HepG2 (cell line): ENCODE results near the gene SNX24. TPM values are rescaled to one million over a fixed set of nuclear protein-coding genes. Genes with fewer than 3 reads are reported as not detected.

Experiments used
- ATAC-seq: fragments of 200-7000 bp; cut with Tn5 transposase; 3 replicates; pipeline ENCODE4 v1.9.1; 2020; ENCODE audit warnings: mild to moderate bottlenecking, moderate library complexity
- BruUV-seq: library from RNA; stranded (reverse); fragments of 400-500 nt; replicated peaks from 2 replicates; lab custom pipeline; 2021; lab: Mats Ljungman, UMichigan
- CTCF ChIA-PET: fragments of 300-600 bp; formaldehyde crosslinking; extraction: SDS; loops from one replicate; lab custom pipeline; 2021; ENCODE audit warnings: low total read pairs, inconsistent platforms, low intra/inter-chr PET ratio; lab: Yijun Ruan, JAX
- POLR2A ChIA-PET: fragments of 350-600 bp; sonication (Branson Sonifier 250); formaldehyde crosslinking; loops from one replicate; lab custom pipeline; 2020; ENCODE audit warnings: antibody characterized with exemption, inconsistent platforms; lab: Yijun Ruan, JAX
- DNase-seq: peaks from one replicate; pipeline ENCODE4 v3.0.0-alpha.2; 2015; ENCODE audit warnings: low spot score
- FAIRE-seq: peaks from 3 replicates; lab custom pipeline; 2011; peaks lifted over from hg19 to GRCh38; lab: Jason Lieb, UNC
- H2AFZ ChIP-seq: one replicate; pipeline ENCODE4 v1.6.1; 2011; ENCODE audit warnings: low read length, inconsistent platforms
- H3K27ac ChIP-seq: fragments of 300-600 bp; 3 replicates; pipeline ENCODE4 v1.8.0; 2011; ENCODE audit warnings: mixed run types, mild to moderate bottlenecking, mixed read lengths, low read length, inconsistent platforms; ENCODE audit not compliant: insufficient read depth; ENCODE audit errors: extremely low read length
- H3K27me3 ChIP-seq, 2 experiments: fragments of 200-600 bp in 1 of 2; 2 replicates in 1 of 2; 3 replicates in 1 of 2; pipeline versions ENCODE4 v1.6.0 to v1.8.0; 2011; ENCODE audit warnings: low read length in 2 of 2, mild to moderate bottlenecking in 2 of 2, moderate library complexity in 2 of 2, inconsistent platforms in 1 of 2; ENCODE audit not compliant: insufficient read depth in 2 of 2, control insufficient read depth in 1 of 2
- H3K36me3 ChIP-seq, 2 experiments: fragments of 200-600 bp in 1 of 2; replicated peaks in 1 of 2; 2 replicates in 1 of 2; 3 replicates in 1 of 2; pipeline versions ENCODE4 v1.5.1 to v1.8.0; 2011; ENCODE audit warnings: low read length in 2 of 2, inconsistent platforms in 1 of 2; ENCODE audit not compliant: insufficient read depth in 2 of 2, control insufficient read depth in 1 of 2
- H3K4me1 ChIP-seq: 2 replicates; pipeline ENCODE4 v1.5.1; 2012; ENCODE audit warnings: low read length, inconsistent platforms; ENCODE audit not compliant: insufficient read depth
- H3K4me2 ChIP-seq: 2 replicates; pipeline ENCODE4 v1.6.0; 2011; ENCODE audit warnings: low read depth, low read length, inconsistent platforms
- H3K4me3 ChIP-seq, 3 experiments: fragments of 200-600 bp in 1 of 3; sonication (generic), shearing (Covaris generic) in 1 of 3; replicated peaks in 1 of 3; 2 replicates each; pipeline ENCODE4 v1.5.1; 2011 to 2016; ENCODE audit warnings: low read length in 3 of 3, inconsistent platforms in 2 of 3, low read depth in 2 of 3, mild to moderate bottlenecking in 2 of 3, control low read depth in 1 of 3, mixed read lengths in 1 of 3; ENCODE audit not compliant: insufficient read depth in 1 of 3
- H3K79me2 ChIP-seq: one replicate; pipeline ENCODE4 v1.6.1; 2011; ENCODE audit warnings: low read length, inconsistent platforms; ENCODE audit not compliant: insufficient read depth
- H3K9ac ChIP-seq: 2 replicates; pipeline ENCODE4 v1.6.0; 2011; ENCODE audit warnings: mild to moderate bottlenecking, low read depth, low read length, inconsistent platforms; ENCODE audit not compliant: insufficient read depth
- H3K9me3 ChIP-seq: 2 replicates; pipeline ENCODE4 v1.5.1; 2012; ENCODE audit warnings: mild to moderate bottlenecking, low read length
- H4K20me1 ChIP-seq: 2 replicates; pipeline ENCODE4 v1.6.0; 2011; ENCODE audit warnings: inconsistent platforms, mild to moderate bottlenecking, low read length, moderate library complexity; ENCODE audit not compliant: insufficient read depth
- DNMT1 ChIP-seq: sonication (generic); formaldehyde crosslinking; IDR thresholded peaks from 2 replicates; pipeline ENCODE4 v1.5.1; 2020; ENCODE audit warnings: mild to moderate bottlenecking, missing genetic modification reagents
- FOXK2 ChIP-seq: fragments of 450-650 bp; IDR thresholded peaks from 2 replicates; pipeline ENCODE4 v1.6.1; 2016
- MED13 ChIP-seq: sonication (generic); formaldehyde crosslinking; IDR thresholded peaks from 2 replicates; pipeline ENCODE4 v1.5.0; 2020; ENCODE audit warnings: missing genetic modification reagents
- PHB2 ChIP-seq: fragments of 450-650 bp; IDR thresholded peaks from 2 replicates; pipeline ENCODE4 v1.6.1; 2018; ENCODE audit not compliant: partially characterized antibody
- REPIN1 ChIP-seq: sonication (generic); formaldehyde crosslinking; IDR thresholded peaks from 2 replicates; pipeline ENCODE4 v1.8.0; 2022; ENCODE audit warnings: missing genetic modification reagents, low read depth, mild to moderate bottlenecking, borderline replicate concordance
- RFXAP ChIP-seq: sonication (generic); formaldehyde crosslinking; IDR thresholded peaks from 2 replicates; pipeline ENCODE4 v1.4.0; 2020; ENCODE audit warnings: missing genetic modification reagents, borderline replicate concordance
- WGBS: methylation state at CpG from one replicate; pipeline ENCODE4 v1.1.6; 2017; ENCODE audit warnings: low lambda C conversion rate; 5-methylcytosine and 5-hydroxymethylcytosine counted together
- in situ Hi-C: cut with HindIII; loops from 2 replicates; pipeline ENCODE4 v1.10.0; 2017; ENCODE audit warnings: low pct_unique_long_range_greater_than_20kb; ENCODE audit not compliant: extremely low pct_ligation_motif_present
- intact Hi-C: fragments of 100-400 bp; cut with micrococcal nuclease; formaldehyde crosslinking; loops from one replicate; pipeline ENCODE4 v1.10.0; 2022; ENCODE audit not compliant: unreplicated experiment
- polyA plus RNA-seq, 8 experiments: library from polyadenylated mRNA; depleted of rRNA in 3 of 8; stranded (reverse) in 7 of 8; unstranded in 1 of 8; fragments of >200 nt; fragmentation: Illumina TruSeq in 4 of 8; extraction: Trizol in 4 of 8; gene quantifications; 2 replicates each; pipeline versions ENCODE4 v1.2.1 to v1.2.3, GENCODE V29; 2011 to 2016; ENCODE audit warnings: low read depth in 4 of 8, missing spikeins in 1 of 8, mixed read lengths in 1 of 8; ENCODE audit not compliant: insufficient read depth in 1 of 8
- total RNA-seq, 5 experiments: library from RNA; depleted of rRNA; stranded (reverse); fragments of >200 nt; fragmentation: Illumina TruSeq; extraction: Trizol; gene quantifications; 2 replicates each; pipeline ENCODE4 v1.2.3, GENCODE V29; 2016; ENCODE audit warnings: low read depth in 1 of 5
- TF ChIP-seq, protein P1 (sequence below): sonication (generic); formaldehyde crosslinking; IDR thresholded peaks from 2 replicates; pipeline ENCODE4 v1.4.0; 2020; ENCODE audit warnings: missing genetic modification reagents
- TF ChIP-seq, protein P2 (sequence below): sonication (generic); formaldehyde crosslinking; IDR thresholded peaks from 2 replicates; pipeline ENCODE4 v1.5.0; 2020; ENCODE audit warnings: missing genetic modification reagents, mild to moderate bottlenecking, borderline replicate concordance
- TF ChIP-seq, protein P3 (sequence below): sonication (generic); formaldehyde crosslinking; IDR thresholded peaks from 2 replicates; pipeline ENCODE4 v1.8.1; 2023; ENCODE audit warnings: mild to moderate bottlenecking, missing genetic modification reagents, borderline replicate concordance
- TF ChIP-seq, protein P4 (sequence below): IDR thresholded peaks from 2 replicates; pipeline ENCODE4 v1.6.1; 2016; ENCODE audit warnings: low read depth, borderline replicate concordance

Gene SNX24
- total and polyA plus RNA-seq, 2 of the 13 experiments (the other 11 are each of a cell fraction or from before 2014, with no cell fraction given), result 7.2 to 23.7 TPM

DNA sequence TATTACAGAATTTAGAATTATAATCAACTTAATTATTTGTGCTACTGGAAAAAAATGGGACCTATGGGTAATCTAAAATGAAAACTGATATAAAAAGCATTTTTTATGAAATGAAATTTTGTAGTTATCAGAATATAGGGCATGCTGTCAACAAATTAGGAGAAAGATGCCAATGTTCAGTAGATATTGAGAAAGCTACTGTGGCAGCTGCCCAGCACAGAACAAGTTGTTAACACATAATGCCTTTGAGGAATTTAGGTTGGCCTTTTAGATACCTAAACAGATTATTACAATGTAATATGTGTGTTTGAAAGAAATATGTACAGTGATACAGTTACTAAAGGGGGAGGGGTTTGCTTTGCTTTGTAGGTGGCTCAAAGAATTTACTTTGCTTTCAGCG, 137.0 kb downstream of the SNX24 start:
- no peak for ATAC-seq
- Histone ChIP-seq H3K4me3 (no peak overlapping the region), H3K4me2 (no peak overlapping the region), H3K79me2 (no peaks in the 10 kb centered on the region), H3K9me3 (no peaks in the 10 kb centered on the region), H3K27ac (no peak overlapping the region), H4K20me1 (no peaks in the 10 kb centered on the region), H3K36me3 (no peaks in the 10 kb centered on the region), H3K4me1 (peaks cover 29% of the 10 kb centered on the region), H3K27me3 (no peaks in the 10 kb centered on the region), H2AFZ (no peak overlapping the region), H3K9ac (no peak overlapping the region)
- in situ Hi-C loops, result no loop called here
- no peak for FAIRE-seq
- no TSS peak for BruUV-seq
- CTCF ChIA-PET, result no interaction called here
- POLR2A ChIA-PET, result no interaction called here
- intact Hi-C loops, result no loop called here
- no peak for DNase-seq
- 0% methylated on average over 1 of the region's 1 CpG for WGBS
- TF ChIP-seq MED13 (CRISPR knock-in tag) (no peak), REPIN1 (CRISPR knock-in tag) (no peak), PHB2 (no peak), RFXAP (no peak), DNMT1 (CRISPR knock-in tag) (no peak), FOXK2 (no peak)
- TF ChIP-seq, protein P1, sequence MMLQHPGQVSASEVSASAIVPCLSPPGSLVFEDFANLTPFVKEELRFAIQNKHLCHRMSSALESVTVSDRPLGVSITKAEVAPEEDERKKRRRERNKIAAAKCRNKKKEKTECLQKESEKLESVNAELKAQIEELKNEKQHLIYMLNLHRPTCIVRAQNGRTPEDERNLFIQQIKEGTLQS (CRISPR knock-in tag), result no peak
- TF ChIP-seq, protein P2, sequence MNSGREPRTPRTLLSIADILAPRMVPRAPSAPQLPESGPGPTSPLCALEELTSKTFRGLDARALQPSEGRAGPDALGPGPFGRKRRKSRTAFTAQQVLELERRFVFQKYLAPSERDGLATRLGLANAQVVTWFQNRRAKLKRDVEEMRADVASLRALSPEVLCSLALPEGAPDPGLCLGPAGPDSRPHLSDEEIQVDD, result no peak
- TF ChIP-seq, protein P3, sequence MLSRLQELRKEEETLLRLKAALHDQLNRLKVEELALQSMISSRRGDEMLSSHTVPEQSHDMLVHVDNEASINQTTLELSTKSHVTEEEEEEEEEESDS (CRISPR knock-in tag), result no peak
- TF ChIP-seq, protein P4, sequence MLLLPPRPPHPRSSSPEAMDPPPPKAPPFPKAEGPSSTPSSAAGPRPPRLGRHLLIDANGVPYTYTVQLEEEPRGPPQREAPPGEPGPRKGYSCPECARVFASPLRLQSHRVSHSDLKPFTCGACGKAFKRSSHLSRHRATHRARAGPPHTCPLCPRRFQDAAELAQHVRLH, result no peak
